ENCODE results near the gene ARNT2. TPM values are rescaled to one million over a fixed set of nuclear protein-coding genes. Genes with fewer than 3 reads are reported as not detected.

ARNT2 gene
- total RNA-seq, 1 donor from 2014 or later, result 72.4 TPM

DNA sequence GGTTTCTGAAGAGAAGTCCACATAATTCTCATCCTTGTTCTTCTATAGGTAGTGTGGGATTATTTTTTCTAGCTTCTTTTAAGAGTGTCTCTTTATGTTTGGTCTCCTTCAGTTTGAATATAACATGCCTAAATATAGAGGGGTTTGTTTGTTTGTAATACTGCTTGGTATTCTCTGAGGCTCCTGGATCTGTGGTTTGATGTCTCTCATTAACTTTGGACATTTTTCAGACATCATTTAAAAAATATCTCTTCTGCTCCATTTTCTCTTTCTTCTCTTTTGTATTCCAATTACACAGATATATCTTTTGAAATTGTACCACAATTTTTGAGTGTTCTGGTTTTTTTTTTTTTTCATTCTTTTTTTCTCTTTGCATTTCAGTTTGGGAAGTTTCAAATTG is 113.1 kb downstream of the ARNT2 start:
- peaks cover 21% of the 10 kb centered on the region for H3K9me3 Mint-ChIP-seq (ENCODE audit: unreplicated experiment)
- no peak overlapping the region for H3K4me3 Mint-ChIP-seq (ENCODE audit: unreplicated experiment)
- H3K27ac Mint-ChIP-seq (ENCODE audit: unreplicated experiment), result no peak overlapping the region
- H3K36me3 Mint-ChIP-seq (ENCODE audit: unreplicated experiment), result peaks cover 58% of the 10 kb centered on the region
- no peaks in the 10 kb centered on the region for H3K27me3 Mint-ChIP-seq (ENCODE audit: unreplicated experiment)
- TF ChIP-seq CTCF (IDR thresholded peaks at IDR 0.05), result no peak
- H3K4me1 Mint-ChIP-seq (ENCODE audit: unreplicated experiment), result peaks cover 32% of the 10 kb centered on the region
- no peak for DNase-seq (ENCODE audit: extremely low spot score, unreplicated experiment)

GRCh38 chr15:80518522-80518921 is 114.3 kb downstream of the ARNT2 start:
- DNase-seq (ENCODE audit: extremely low spot score, unreplicated experiment), result no peak
- peaks cover 24% of the 10 kb centered on the region for H3K4me1 Mint-ChIP-seq (ENCODE audit: unreplicated experiment)
- no peaks in the 10 kb centered on the region for H3K27me3 Mint-ChIP-seq (ENCODE audit: unreplicated experiment)
- no peak overlapping the region for H3K4me3 Mint-ChIP-seq (ENCODE audit: unreplicated experiment)
- peaks cover 21% of the 10 kb centered on the region for H3K9me3 Mint-ChIP-seq (ENCODE audit: unreplicated experiment)
- peaks cover 61% of the 10 kb centered on the region for H3K36me3 Mint-ChIP-seq (ENCODE audit: unreplicated experiment)
- H3K27ac Mint-ChIP-seq (ENCODE audit: unreplicated experiment), result no peak overlapping the region
- no peak for TF ChIP-seq CTCF (IDR thresholded peaks at IDR 0.05)

GRCh38 chr15:80523746-80524145 is 119.6 kb downstream of the ARNT2 start:
- no peak for TF ChIP-seq CTCF (IDR thresholded peaks at IDR 0.05)
- Mint-ChIP-seq H3K27ac (ENCODE audit: unreplicated experiment) (peak overlapping the region; percentile 55), H3K27me3 (ENCODE audit: unreplicated experiment) (no peaks in the 10 kb centered on the region), H3K4me3 (ENCODE audit: unreplicated experiment) (no peak overlapping the region), H3K4me1 (ENCODE audit: unreplicated experiment) (peaks cover 20% of the 10 kb centered on the region), H3K9me3 (ENCODE audit: unreplicated experiment) (no peaks in the 10 kb centered on the region), H3K36me3 (ENCODE audit: unreplicated experiment) (peaks cover 38% of the 10 kb centered on the region)
- DNase-seq (ENCODE audit: extremely low spot score, unreplicated experiment), result no peak

GRCh38 chr15:80525853-80526252 is 121.7 kb downstream of the ARNT2 start:
- TF ChIP-seq CTCF (IDR thresholded peaks at IDR 0.05), result no peak
- peaks cover 27% of the 10 kb centered on the region for H3K4me1 Mint-ChIP-seq (ENCODE audit: unreplicated experiment)
- H3K27ac Mint-ChIP-seq (ENCODE audit: unreplicated experiment), result no peak overlapping the region
- H3K9me3 Mint-ChIP-seq (ENCODE audit: unreplicated experiment), result no peaks in the 10 kb centered on the region
- peaks cover 41% of the 10 kb centered on the region for H3K36me3 Mint-ChIP-seq (ENCODE audit: unreplicated experiment)
- no peaks in the 10 kb centered on the region for H3K27me3 Mint-ChIP-seq (ENCODE audit: unreplicated experiment)
- no peak for DNase-seq (ENCODE audit: extremely low spot score, unreplicated experiment)
- H3K4me3 Mint-ChIP-seq (ENCODE audit: unreplicated experiment), result no peak overlapping the region

DNA sequence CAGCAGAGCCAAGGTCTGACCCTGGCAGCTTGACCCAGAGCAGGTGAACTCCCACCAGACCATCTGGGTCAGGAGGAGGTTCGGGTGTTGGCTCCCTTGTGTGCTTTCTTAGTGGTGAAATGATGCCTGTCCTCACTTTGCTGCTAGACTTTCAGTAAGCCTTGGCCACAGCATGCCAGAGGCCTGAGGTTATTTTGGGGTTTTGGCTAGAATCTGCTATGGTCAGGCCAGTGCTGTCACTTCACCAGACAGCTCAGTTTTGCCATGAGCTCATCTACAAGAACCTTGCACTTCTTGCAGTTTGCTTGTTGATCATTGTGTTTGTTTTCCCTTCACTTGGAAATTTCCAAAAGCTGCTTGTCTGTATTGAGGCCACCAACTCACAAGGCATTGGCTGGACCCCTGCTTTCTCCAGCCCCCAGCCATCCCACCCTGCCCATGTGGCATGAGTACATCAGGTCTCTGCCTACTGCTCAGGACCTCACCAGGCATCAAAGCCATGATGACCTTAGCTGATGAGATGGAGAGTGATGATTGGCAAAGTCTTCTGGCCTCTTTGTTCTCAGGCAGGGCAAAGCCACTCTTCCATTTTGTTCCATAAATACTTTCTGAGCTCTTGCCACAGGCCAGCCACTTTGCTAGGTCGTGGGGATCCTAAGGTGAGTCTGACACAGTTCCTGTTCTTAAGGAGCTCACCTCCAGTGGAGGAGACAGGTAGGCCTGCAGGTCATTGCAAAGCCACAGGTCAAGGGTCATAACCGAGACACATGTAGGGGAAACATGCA is 122.6 kb downstream of the ARNT2 start:
- no peak for TF ChIP-seq CTCF (IDR thresholded peaks at IDR 0.05)
- peaks cover 33% of the 10 kb centered on the region for H3K4me1 Mint-ChIP-seq (ENCODE audit: unreplicated experiment)
- no peak overlapping the region for H3K4me3 Mint-ChIP-seq (ENCODE audit: unreplicated experiment)
- no peaks in the 10 kb centered on the region for H3K9me3 Mint-ChIP-seq (ENCODE audit: unreplicated experiment)
- no peaks in the 10 kb centered on the region for H3K27me3 Mint-ChIP-seq (ENCODE audit: unreplicated experiment)
- DNase-seq (ENCODE audit: extremely low spot score, unreplicated experiment), result no peak
- peaks cover 42% of the 10 kb centered on the region for H3K36me3 Mint-ChIP-seq (ENCODE audit: unreplicated experiment)
- H3K27ac Mint-ChIP-seq (ENCODE audit: unreplicated experiment), result no peak overlapping the region
